Activated B cell treated with CpG ODN at 0.5 μM for 24 hours (primary cell): Measurements from ENCODE around the gene PTCD2. TPM values are rescaled to one million over a fixed set of nuclear protein-coding genes. Genes with fewer than 3 reads are reported as not detected.

Experiments used
- ATAC-seq: fragments of 200-7000 bp; cut with Tn5 transposase; one replicate; pipeline ENCODE4 v1.10.0; 2021; ENCODE audit warnings: low read depth, mild to moderate bottlenecking, moderate library complexity
- CTCF ChIA-PET: fragments of 350-600 bp; sonication (Branson Sonifier 250); formaldehyde crosslinking; loops from one replicate; lab custom pipeline; 2021; ENCODE audit warnings: antibody characterized with exemption; lab: Charles Lee
- POLR2A ChIA-PET: fragments of 350-600 bp; sonication (Branson Sonifier 250); formaldehyde crosslinking; loops from one replicate; lab custom pipeline; 2021; ENCODE audit warnings: antibody characterized with exemption; lab: Charles Lee
- DNase-seq: peaks from one replicate; pipeline ENCODE4 v3.0.0; 2022
- H3K27ac Mint-ChIP-seq: one replicate; pipeline ENCODE4 v1.8.0; 2020; ENCODE audit warnings: mixed read lengths
- H3K27me3 Mint-ChIP-seq: one replicate; pipeline ENCODE4 v1.8.0; 2021; ENCODE audit warnings: mixed read lengths
- H3K36me3 Mint-ChIP-seq: one replicate; pipeline ENCODE4 v1.8.0; 2021; ENCODE audit warnings: low read depth, mixed read lengths
- H3K4me1 Mint-ChIP-seq: one replicate; pipeline ENCODE4 v1.8.0; 2021; ENCODE audit warnings: mixed read lengths
- H3K4me3 Mint-ChIP-seq: one replicate; pipeline ENCODE4 v1.8.0; 2020; ENCODE audit warnings: mild to moderate bottlenecking, mixed read lengths
- H3K9me3 Mint-ChIP-seq: one replicate; pipeline ENCODE4 v1.8.0; 2020; ENCODE audit warnings: mixed read lengths
- CTCF ChIP-seq: fragments of 200-600 bp; IDR thresholded peaks from one replicate; pipeline ENCODE4 v1.8.0; 2022; ENCODE audit warnings: antibody characterized with exemption, mild to moderate bottlenecking
- intact Hi-C: fragments of 100-400 bp; cut with micrococcal nuclease; formaldehyde crosslinking; loops from one replicate; pipeline ENCODE4 v1.15.1; 2024
- total RNA-seq: library from RNA; stranded (reverse); gene quantifications from 2 replicates; pipeline ENCODE4 v1.2.3, GENCODE V29; 2022

PTCD2 gene
- total RNA-seq, 1 donor from 2014 or later: 8.9 TPM

- POLR2A ChIA-PET: no interaction called here
- no peak overlapping the region for H3K4me3 Mint-ChIP-seq
- H3K36me3 Mint-ChIP-seq: peaks cover 69% of the 10 kb centered on the region
- CTCF ChIA-PET: no interaction called here
- H3K27ac Mint-ChIP-seq: no peak overlapping the region
- intact Hi-C loops: no loop called here
- ATAC-seq (no peak), DNase-seq (no peak)
- no peaks in the 10 kb centered on the region for H3K27me3 Mint-ChIP-seq
- no peak for TF ChIP-seq CTCF
- H3K4me1 Mint-ChIP-seq: no peaks in the 10 kb centered on the region
- no peaks in the 10 kb centered on the region for H3K9me3 Mint-ChIP-seq
Observed at GRCh38 chr5:72328172-72328571, 8.0 kb downstream of the PTCD2 start.

- DNase-seq (no peak), ATAC-seq (no peak)
- Mint-ChIP-seq H3K27ac (no peak overlapping the region), H3K9me3 (no peaks in the 10 kb centered on the region), H3K4me1 (no peaks in the 10 kb centered on the region), H3K36me3 (peaks cover 61% of the 10 kb centered on the region), H3K27me3 (no peaks in the 10 kb centered on the region), H3K4me3 (no peak overlapping the region)
- intact Hi-C loops: no loop called here
- CTCF ChIA-PET: no interaction called here
- TF ChIP-seq CTCF: no peak
- POLR2A ChIA-PET: no interaction called here
Observed at GRCh38 chr5:72330712-72331111, 10.5 kb downstream of the PTCD2 start.

- H3K4me1 Mint-ChIP-seq: no peaks in the 10 kb centered on the region
- no peaks in the 10 kb centered on the region for H3K27me3 Mint-ChIP-seq
- ATAC-seq: no peak
- no peak overlapping the region for H3K4me3 Mint-ChIP-seq
- no peak for TF ChIP-seq CTCF
- H3K36me3 Mint-ChIP-seq: peaks cover 50% of the 10 kb centered on the region
- POLR2A ChIA-PET: interaction anchor here (0.6 kb wide), 1 partner anchor 17 kb away, joined by 3 read pairs; no protein-coding TSS in a partner anchor
- no peaks in the 10 kb centered on the region for H3K9me3 Mint-ChIP-seq
- DNase-seq: no peak
- intact Hi-C loops: no loop called here
- H3K27ac Mint-ChIP-seq: no peak overlapping the region
- CTCF ChIA-PET: no interaction called here
Observed at GRCh38 chr5:72337159-72337558, 17.0 kb downstream of the PTCD2 start.

DNA sequence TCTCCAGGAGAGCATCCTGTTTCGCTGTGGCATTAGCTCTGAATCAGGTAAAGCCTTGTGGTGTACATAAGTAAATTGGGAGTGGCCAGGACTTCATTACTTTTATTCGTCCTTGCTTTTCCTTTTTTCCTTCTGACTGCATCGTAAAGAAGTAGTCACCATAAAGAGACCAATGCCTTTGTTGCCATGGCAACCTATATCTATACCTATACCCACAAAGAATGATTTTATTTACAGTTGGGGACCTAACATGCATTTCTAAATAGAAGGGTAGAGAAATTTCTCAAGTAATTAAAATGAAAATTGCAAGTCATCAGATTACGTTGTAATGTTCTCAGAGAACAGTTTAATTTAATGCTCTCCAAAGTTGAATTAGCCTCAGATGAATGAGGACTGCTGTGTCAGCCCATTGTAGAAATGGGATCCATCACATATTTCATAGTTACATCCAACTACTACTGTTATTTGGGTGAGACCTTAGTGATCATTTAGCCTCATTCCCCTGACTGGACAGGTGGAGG is 18.6 kb downstream of the PTCD2 start:
- intact Hi-C loops: no loop called here
- ChIA-PET CTCF (no interaction called here), POLR2A (no interaction called here)
- no peak for DNase-seq
- H3K9me3 Mint-ChIP-seq: no peaks in the 10 kb centered on the region
- H3K4me1 Mint-ChIP-seq: no peaks in the 10 kb centered on the region
- H3K27ac Mint-ChIP-seq: no peak overlapping the region
- no peaks in the 10 kb centered on the region for H3K27me3 Mint-ChIP-seq
- no peak for ATAC-seq
- peaks cover 53% of the 10 kb centered on the region for H3K36me3 Mint-ChIP-seq
- H3K4me3 Mint-ChIP-seq: no peak overlapping the region
- no peak for TF ChIP-seq CTCF

DNA sequence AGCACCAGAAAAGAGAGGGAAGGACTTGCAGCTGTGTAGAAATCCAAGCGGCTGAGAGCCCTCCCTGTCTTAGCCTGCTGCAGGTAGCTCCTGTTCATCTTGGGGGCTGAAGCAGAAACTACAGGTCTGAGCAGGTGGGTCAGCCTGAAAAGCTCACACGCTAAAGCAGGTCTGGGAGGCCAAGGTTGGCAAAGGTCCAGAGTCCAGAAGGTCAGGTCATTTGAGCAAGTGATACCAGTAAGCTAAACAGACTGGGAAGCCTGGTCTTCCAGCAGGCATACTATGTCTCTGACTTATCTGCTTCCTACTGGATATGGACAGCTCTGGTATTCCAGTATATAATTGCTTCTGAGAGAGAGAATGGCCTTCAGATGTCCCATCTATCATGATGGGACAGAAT is 26.2 kb downstream of the PTCD2 start:
- intact Hi-C loops: no loop called here
- CTCF ChIA-PET: no interaction called here

More for the DNA sequence above, 26.2 kb downstream of the PTCD2 start:
- no peak for ATAC-seq
- H3K9me3 Mint-ChIP-seq: no peaks in the 10 kb centered on the region
- no peak for DNase-seq
- peaks cover 37% of the 10 kb centered on the region for H3K36me3 Mint-ChIP-seq
- POLR2A ChIA-PET: no interaction called here
- H3K4me3 Mint-ChIP-seq: no peak overlapping the region
- H3K4me1 Mint-ChIP-seq: peaks cover 7% of the 10 kb centered on the region
- H3K27me3 Mint-ChIP-seq: no peaks in the 10 kb centered on the region
- no peak for TF ChIP-seq CTCF
- no peak overlapping the region for H3K27ac Mint-ChIP-seq
